T follicular helper cell (primary cell): ENCODE results near the gene SNX5.
A peak's percentile ranks its signal among the peaks of the same experiment; 100 is the strongest.

Experiments used
- DNase-seq: peaks from one replicate; pipeline ENCODE4 v3.0.0-alpha.2; 2020; ENCODE audit warnings: low read depth

Gene SNX5

GRCh38 chr20:17992847-17993513 is 24.4 kb upstream of the SNX5 start:
- DNase-seq, result no peak

DNA sequence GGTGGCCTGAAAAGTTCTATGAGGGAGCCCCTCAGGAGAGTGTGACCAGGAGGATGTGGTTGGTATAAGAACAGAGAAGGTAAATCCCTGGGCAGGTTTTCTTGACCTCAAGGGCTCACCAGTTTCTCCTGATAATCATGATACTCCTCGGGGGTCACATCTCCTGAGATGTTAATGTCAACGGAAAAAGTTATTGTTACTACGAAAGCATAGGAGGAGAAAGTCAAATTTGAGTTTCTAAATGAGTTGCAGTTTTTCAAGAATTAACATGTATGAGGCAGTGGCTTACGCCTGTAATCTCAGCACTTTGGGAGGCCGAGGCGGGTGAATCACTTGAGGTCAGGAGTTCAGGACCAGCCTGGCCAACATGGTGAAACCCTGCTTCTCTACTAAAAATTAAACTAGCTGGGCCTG is 23.6 kb upstream of the SNX5 start:
- DNase-seq, result no peak

- DNase-seq, result no peak
Measured at GRCh38 chr20:17990278-17990972, 21.8 kb upstream of the SNX5 start.

DNA sequence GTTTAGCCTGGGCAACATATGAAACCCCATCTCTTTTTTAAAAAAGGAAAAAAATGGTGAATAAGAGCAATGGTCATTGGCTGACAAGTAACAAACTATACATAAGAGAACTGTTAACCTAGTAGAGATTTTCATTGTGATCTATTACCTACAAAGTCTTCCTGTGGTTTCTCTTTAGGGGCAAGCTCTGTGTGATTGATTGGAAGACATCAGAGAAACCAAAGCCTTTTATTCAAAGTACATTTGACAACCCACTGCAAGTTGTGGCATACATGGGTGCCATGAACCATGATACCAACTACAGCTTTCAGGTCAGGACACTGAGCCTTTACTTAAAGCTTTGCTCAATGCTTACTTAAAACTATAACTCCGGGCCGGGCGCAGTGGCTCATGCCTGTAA is 19.4 kb upstream of the SNX5 start:
- DNase-seq, result no peak

- DNase-seq, result no peak
Measured at GRCh38 chr20:17985388-17986018, 16.9 kb upstream of the SNX5 start.

- DNase-seq, result no peak
Measured at GRCh38 chr20:17976305-17976704, 7.7 kb upstream of the SNX5 start.

DNA sequence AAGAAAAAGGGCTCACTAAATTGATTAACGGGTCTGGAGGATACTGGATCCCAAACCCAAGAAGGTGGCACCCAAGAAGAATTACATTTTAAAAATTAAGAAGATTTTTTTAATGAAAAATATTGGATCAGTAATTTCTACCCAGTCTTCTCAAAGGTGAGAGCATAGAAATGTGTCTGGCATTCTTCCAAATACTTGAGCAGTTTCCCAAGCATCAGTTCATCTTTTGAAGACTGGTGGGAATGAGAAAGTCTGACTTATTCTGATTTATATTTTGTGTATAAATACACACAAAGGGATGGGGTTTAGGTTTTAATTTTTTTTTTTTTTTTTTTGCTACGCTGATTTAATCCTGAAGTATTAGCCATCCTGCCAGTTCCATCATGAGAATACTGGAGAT is 3.5 kb upstream of the SNX5 start:
- DNase-seq, result no peak

DNA sequence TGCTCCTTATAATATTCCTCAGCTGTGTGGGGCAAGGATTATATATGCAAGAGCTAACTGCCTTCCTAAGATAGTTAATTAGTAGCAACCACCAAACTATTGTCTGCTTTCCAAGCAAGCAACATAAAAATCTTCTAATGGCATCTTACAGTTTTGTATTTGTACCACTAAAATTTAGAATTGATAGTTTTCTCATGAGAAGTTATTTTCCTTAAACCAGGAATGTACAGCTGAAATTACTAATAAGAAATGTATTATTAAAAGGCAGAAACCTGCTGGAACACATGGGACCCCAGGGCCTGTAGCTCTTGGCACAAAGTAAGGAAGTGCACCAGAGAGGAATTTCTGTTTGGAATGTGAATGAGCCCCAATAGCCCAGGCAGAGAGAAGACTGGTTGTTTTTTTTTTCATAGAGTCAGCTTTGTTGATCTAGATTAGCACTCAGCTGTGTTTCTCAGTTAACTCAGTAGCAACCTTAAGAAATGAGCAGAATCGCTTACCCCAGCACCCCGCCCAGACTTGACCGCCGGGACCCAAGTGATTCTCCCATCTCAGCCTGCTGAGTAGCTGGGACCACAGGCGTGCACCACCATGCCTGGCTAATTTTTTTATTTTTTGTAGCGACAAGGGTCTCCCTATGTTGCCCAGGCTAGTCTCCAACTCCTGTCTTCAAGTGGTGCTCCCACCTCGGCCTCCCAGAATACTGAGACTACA is 2.9 kb upstream of the SNX5 start:
- DNase-seq, result no peak

DNA sequence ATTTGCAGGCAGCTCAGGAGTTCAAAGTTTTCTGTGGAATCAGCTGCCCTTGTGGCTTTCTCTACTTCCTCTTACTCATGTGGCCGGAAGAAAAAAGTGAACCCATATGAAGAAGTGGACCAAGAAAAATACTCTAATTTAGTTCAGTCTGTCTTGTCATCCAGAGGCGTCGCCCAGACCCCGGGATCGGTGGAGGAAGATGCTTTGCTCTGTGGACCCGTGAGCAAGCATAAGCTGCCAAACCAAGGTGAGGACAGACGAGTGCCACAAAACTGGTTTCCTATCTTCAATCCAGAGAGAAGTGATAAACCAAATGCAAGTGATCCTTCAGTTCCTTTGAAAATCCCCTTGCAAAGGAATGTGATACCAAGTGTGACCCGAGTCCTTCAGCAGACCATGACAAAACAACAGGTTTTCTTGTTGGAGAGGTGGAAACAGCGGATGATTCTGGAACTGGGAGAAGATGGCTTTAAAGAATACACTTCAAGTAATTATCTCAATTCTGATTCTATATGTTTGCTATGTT is 1.4 kb upstream of the SNX5 start:
- DNase-seq, result no peak

DNA sequence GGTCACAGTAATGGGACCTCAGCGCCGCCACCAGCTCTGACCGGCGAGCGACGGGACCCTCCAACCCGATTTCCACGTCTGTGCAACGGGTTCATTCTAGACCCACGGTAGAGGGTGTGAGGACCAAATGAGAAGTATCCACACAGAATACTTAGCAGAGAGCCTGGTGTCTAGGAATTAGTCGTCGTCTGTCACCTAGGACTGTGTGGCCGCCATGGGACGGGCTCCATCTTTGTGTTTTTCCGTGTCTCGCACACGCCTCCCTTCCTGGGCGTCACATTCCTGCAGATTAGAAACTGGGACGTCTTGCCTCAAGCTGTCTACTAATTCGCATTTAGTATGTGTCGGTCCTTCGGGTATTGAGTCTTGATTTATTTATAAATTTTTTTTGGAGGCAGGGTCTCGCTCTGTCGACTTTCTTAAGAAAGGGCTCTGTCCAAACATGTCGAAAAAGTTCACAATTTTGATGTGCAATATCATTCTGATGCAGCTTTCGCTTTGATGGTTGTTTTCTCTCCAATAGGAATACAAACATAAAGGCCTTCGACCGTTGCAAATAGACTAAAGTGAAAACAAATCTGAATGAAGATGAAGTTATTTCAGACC is 787 bp upstream of the SNX5 start:
- DNase-seq, result peak; percentile 7

GRCh38 chr20:17967521-17968365 is 851 bp downstream of the SNX5 start:
- no peak for DNase-seq

- DNase-seq, result no peak
Measured at GRCh38 chr20:17966432-17967310, 1.9 kb downstream of the SNX5 start.

- DNase-seq, result no peak
Measured at GRCh38 chr20:17965042-17965697, 3.4 kb downstream of the SNX5 start.

DNA sequence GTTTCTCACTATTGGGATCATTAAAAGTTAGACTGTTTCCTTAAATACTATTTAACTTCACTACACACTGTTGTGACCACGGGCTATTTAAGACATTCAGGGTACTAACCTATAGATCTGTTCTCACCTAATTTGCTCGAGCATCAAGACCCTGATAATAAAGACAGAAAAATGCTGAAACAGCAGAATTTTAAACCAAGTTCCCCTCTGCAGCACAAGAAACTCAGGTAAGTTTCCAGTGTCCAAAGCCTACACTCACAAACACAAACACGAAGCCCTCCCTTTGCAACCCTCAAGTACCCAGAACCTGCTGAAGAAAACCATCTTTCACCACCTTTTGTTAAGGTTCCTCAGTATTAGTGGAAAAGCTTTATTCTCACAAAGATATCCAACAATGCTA is 4.0 kb downstream of the SNX5 start:
- DNase-seq, result no peak

DNA sequence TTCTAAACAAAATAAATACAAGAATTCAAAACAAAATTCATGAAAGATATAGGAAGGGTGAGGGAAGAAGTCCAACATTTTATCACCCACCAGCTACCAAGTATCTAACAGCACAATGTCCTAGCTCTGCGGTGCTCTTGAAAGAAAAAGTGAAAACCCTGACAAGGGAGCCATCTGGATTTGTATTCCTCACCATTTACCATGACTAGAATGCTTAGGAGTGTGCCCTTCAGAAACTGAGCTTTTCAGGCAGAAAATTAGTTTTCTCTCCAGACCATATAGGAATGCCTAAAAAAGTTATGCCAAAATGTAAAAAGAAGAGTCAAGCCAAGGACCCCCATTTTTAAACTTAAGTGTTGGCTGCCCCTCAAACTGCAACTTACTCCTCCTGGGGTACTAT is 4.5 kb downstream of the SNX5 start:
- DNase-seq, result no peak

- no peak for DNase-seq
Measured at GRCh38 chr20:17963114-17963897, 5.3 kb downstream of the SNX5 start.

DNA sequence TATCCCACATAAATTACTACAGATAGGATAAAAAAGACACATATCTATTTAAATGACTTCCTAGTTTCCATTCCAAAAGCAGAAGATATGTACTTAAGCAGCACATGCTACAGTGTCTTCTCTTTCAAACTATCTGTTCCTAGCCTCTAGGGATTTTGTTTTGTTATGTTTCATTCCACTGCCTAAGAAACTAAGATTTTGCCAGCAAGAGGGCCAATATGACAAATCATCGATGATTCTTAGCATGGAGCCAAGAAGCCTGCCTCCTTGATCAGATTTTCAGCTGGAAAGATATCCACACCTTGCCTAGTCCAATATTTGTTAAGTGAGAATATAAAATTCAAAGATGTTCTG is 7.0 kb downstream of the SNX5 start:
- DNase-seq, result no peak

GRCh38 chr20:17960927-17961586 is 7.5 kb downstream of the SNX5 start:
- DNase-seq, result no peak
